ENCODE measurements around the gene AKAP1. TPM values are rescaled to one million over a fixed set of nuclear protein-coding genes. Genes with fewer than 3 reads are reported as not detected.

The AKAP1 gene
- total RNA-seq, 1 experiment from 2014 or later, result 34.9 TPM

GRCh38 chr17:57062865-57063264 lies 22.2 kb upstream of the AKAP1 start:
- Histone ChIP-seq H2AFZ (no peak overlapping the region), H3K27ac (no peak overlapping the region), H4K20me1 (ENCODE audit: insufficient read depth) (no peaks in the 10 kb centered on the region), H3K9me2 (ENCODE audit: insufficient read depth) (no peaks in the 10 kb centered on the region), H3K4me2 (no peak overlapping the region), H3K4me1 (replicated peaks; ENCODE audit: insufficient read depth) (peaks cover 6% of the 10 kb centered on the region), H3K4me3 (no peak overlapping the region), H3K79me2 (ENCODE audit: low read depth) (no peaks in the 10 kb centered on the region), H3K27me3 (ENCODE audit: insufficient read depth, low read depth) (no peaks in the 10 kb centered on the region), H3K36me3 (ENCODE audit: low read depth) (no peaks in the 10 kb centered on the region), H3F3A (ENCODE audit: insufficient read depth, low read depth) (peaks cover 7% of the 10 kb centered on the region), H3K9me3 (ENCODE audit: insufficient read depth, low read depth) (no peaks in the 10 kb centered on the region)
- intact Hi-C loops (cut with micrococcal nuclease; ENCODE audit: unreplicated experiment), result no loop called here
- CTCF ChIA-PET, result no interaction called here
- POLR2A ChIA-PET (ENCODE audit: unreplicated experiment), result interaction anchor here (0.7 kb wide), 1 partner anchor 8 kb away, joined by 5 read pairs; no protein-coding TSS in a partner anchor
- TF ChIP-seq CTCF (conservative IDR thresholded peaks at IDR 0.05) (no peak), EZH2 (IDR thresholded peaks at IDR 0.05; ENCODE audit: low read depth) (no peak)
- no TSS peak for BruUV-seq (replicated peaks)
- peak in 1 of 2 experiments; percentile 55 for DNase-seq

- no TSS peak for BruUV-seq (replicated peaks)
- ChIA-PET CTCF (no interaction called here), POLR2A (ENCODE audit: unreplicated experiment) (no interaction called here)
- Histone ChIP-seq H2AFZ (no peak overlapping the region), H3K9me2 (ENCODE audit: insufficient read depth) (no peaks in the 10 kb centered on the region), H4K20me1 (ENCODE audit: insufficient read depth) (no peaks in the 10 kb centered on the region), H3F3A (ENCODE audit: insufficient read depth, low read depth) (peaks cover 6% of the 10 kb centered on the region; the same call in 1 of the 2 replicates), H3K79me2 (ENCODE audit: low read depth) (no peaks in the 10 kb centered on the region), H3K27ac (no peak overlapping the region), H3K4me1 (replicated peaks; ENCODE audit: insufficient read depth) (peaks cover 14% of the 10 kb centered on the region), H3K9me3 (ENCODE audit: insufficient read depth, low read depth) (no peaks in the 10 kb centered on the region), H3K27me3 (ENCODE audit: insufficient read depth, low read depth) (no peaks in the 10 kb centered on the region), H3K36me3 (ENCODE audit: low read depth) (no peaks in the 10 kb centered on the region), H3K4me3 (no peak overlapping the region), H3K4me2 (no peak overlapping the region)
- intact Hi-C loops (cut with micrococcal nuclease; ENCODE audit: unreplicated experiment), result no loop called here
- TF ChIP-seq CTCF (conservative IDR thresholded peaks at IDR 0.05), result no peak
- no peak for TF ChIP-seq EZH2 (IDR thresholded peaks at IDR 0.05; ENCODE audit: low read depth)
- DNase-seq, result no peak
Measured at GRCh38 chr17:57067162-57067561, 17.9 kb upstream of the AKAP1 start.

- H3K9me3 ChIP-seq (ENCODE audit: insufficient read depth, low read depth), result no peaks in the 10 kb centered on the region
- no peak overlapping the region for H3K4me2 ChIP-seq
- H3K4me3 ChIP-seq, result no peak overlapping the region
- DNase-seq, result no peak
- no peak overlapping the region for H3K27ac ChIP-seq
- no peaks in the 10 kb centered on the region for H3K79me2 ChIP-seq (ENCODE audit: low read depth)
- no peaks in the 10 kb centered on the region for H4K20me1 ChIP-seq (ENCODE audit: insufficient read depth)
- no peak for TF ChIP-seq CTCF (conservative IDR thresholded peaks at IDR 0.05)
- TF ChIP-seq EZH2 (IDR thresholded peaks at IDR 0.05; ENCODE audit: low read depth), result no peak
- intact Hi-C loops (cut with micrococcal nuclease; ENCODE audit: unreplicated experiment), result no loop called here
- H3K4me1 ChIP-seq (replicated peaks; ENCODE audit: insufficient read depth), result peaks cover 10% of the 10 kb centered on the region
- H2AFZ ChIP-seq, result no peak overlapping the region
- BruUV-seq (replicated peaks), result no TSS peak
- no peaks in the 10 kb centered on the region for H3K9me2 ChIP-seq (ENCODE audit: insufficient read depth)
- no peaks in the 10 kb centered on the region for H3K27me3 ChIP-seq (ENCODE audit: insufficient read depth, low read depth)
- H3K36me3 ChIP-seq (ENCODE audit: low read depth), result no peaks in the 10 kb centered on the region
- POLR2A ChIA-PET (ENCODE audit: unreplicated experiment), result no interaction called here
- peaks cover 6% of the 10 kb centered on the region; the same call in 1 of the 2 replicates for H3F3A ChIP-seq (ENCODE audit: insufficient read depth, low read depth)
- CTCF ChIA-PET, result no interaction called here
Measured at GRCh38 chr17:57067781-57068180, 17.3 kb upstream of the AKAP1 start.

All from PC-9 (cell line).